HG03575 (cell line): ENCODE results near the gene EPHB3.

Experiments
- ATAC-seq: cut with Tn5 transposase; IDR thresholded peaks from one replicate; pipeline ENCODE4 v1.9.1; 2021; ENCODE audit not compliant: unreplicated experiment, insufficient number of reproducible peaks, low FRiP score; ENCODE audit errors: extremely low read depth

EPHB3 gene

GRCh38 chr3:184574515-184575417 lies 13.2 kb downstream of the EPHB3 start:
- no peak for ATAC-seq

DNA sequence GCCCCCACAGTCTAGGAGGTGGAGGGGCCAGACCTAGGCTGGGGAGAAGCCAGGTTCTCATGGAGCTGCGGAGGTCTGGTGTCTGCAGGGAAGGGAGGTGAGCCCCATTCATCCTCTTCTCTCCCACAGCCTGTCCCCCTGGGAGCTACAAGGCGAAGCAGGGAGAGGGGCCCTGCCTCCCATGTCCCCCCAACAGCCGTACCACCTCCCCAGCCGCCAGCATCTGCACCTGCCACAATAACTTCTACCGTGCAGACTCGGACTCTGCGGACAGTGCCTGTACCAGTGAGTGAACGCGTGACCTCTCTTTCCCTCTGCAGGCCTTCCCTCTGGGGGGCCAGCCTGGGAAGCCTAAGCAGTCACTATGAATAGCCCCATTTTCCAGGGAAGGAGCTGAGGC lies 14.1 kb downstream of the EPHB3 start:
- no peak for ATAC-seq

- ATAC-seq = no peak
Observed at GRCh38 chr3:184576457-184577240, 15.1 kb downstream of the EPHB3 start.

DNA sequence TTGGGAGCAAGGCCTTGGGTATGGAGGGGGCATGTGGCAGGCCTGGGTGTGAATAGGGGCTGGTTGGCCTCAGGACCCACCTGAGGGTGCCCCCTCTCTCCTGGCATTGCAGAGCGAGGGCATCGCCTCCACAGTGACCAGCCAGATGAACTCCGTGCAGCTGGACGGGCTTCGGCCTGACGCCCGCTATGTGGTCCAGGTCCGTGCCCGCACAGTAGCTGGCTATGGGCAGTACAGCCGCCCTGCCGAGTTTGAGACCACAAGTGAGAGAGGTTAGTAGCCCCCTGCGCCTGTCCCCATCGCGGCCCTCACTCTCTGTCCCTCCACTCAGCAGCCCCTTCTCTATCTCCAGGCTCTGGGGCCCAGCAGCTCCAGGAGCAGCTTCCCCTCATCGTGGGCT lies 16.0 kb downstream of the EPHB3 start:
- no peak for ATAC-seq

DNA sequence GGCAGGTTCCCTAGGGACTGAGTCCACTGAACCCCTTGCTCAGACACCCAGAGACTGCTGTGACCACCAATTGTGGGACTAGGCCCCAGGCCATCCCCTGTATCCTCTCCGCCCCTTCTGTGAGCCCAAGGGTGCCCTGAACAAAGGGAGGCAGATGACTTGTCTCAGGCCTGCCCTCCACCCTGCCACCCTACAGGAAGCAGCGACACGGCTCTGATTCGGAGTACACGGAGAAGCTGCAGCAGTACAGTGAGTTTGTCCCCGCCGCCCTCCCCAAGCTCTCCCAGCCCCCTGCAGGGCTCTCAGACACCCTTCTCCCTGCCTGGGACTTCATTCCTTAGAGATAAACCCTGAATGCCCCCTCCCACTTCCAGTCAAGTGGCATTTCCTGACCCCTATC lies 16.6 kb downstream of the EPHB3 start:
- ATAC-seq = no peak

- ATAC-seq = no peak
Observed at GRCh38 chr3:184578822-184579221, 17.2 kb downstream of the EPHB3 start.

GRCh38 chr3:184579513-184579912 lies 17.9 kb downstream of the EPHB3 start:
- no peak for ATAC-seq

- no peak for ATAC-seq
Observed at GRCh38 chr3:184580376-184580775, 18.8 kb downstream of the EPHB3 start.

GRCh38 chr3:184581331-184581855 lies 19.8 kb downstream of the EPHB3 start:
- ATAC-seq = no peak

GRCh38 chr3:184582646-184583577 lies 21.3 kb downstream of the EPHB3 start:
- ATAC-seq = no peak

DNA sequence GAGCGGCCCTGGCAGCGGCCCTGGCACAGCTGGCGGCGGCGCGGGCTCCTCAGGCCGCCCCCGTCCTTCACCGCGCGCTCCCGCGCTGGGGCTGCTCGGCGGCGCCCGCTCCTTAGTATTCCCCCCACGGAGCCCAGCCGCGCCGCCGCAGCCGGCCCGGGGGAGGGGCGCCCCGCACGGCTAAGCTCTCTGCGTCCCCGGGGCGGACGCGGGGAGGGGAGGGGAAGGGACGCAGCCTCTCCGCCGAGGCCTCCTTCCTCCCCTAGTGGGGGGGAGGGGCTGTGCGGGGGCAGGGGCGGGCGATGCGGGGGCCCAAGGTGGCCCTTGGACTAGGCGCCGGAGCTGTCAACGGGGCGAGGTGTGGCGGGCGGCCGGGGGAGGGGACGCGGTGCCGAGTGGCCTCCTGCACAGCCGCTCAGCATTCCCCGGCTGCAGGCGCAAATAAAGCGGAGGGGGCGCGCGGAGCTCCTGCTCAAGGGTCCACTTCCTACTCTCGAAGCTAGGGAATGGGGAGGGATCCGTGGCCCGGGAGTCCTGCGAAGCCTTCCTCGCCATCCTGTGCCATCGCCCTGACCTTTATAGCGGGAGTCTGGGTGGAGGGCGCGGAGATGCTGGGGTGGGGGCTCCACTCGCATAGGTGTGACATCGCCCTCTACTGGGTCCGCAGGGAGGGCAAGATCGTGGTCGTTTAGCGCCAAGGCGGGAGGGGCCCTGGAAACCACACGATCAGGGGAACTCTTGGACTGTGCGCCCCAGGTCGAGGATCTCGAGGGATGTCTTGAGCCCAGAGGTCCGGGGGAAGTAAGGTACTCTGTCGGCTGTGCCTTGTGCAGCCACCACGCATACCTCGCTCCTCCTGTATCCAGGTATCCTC lies 22.2 kb downstream of the EPHB3 start:
- no peak for ATAC-seq

DNA sequence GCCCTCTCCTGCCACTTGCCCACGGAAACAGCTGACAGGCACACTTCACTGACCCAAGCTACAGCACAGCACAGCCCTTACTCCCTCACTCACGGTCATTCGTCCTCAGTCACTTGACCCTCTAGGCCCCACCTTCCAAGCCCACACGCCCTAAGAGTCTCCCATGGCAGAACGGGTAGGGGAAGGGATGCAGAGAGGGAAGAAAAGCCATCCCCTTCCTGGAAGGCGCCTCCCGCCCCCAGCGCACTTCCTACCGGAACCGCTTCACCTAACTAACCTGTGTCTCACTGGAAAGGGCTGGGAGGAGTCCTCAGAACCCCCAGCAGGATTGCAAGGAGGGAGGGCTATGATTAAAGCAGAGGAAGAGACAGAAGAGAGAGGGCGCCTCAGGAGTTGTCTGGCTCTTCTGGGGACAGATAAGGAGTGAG lies 22.9 kb downstream of the EPHB3 start:
- no peak for ATAC-seq

DNA sequence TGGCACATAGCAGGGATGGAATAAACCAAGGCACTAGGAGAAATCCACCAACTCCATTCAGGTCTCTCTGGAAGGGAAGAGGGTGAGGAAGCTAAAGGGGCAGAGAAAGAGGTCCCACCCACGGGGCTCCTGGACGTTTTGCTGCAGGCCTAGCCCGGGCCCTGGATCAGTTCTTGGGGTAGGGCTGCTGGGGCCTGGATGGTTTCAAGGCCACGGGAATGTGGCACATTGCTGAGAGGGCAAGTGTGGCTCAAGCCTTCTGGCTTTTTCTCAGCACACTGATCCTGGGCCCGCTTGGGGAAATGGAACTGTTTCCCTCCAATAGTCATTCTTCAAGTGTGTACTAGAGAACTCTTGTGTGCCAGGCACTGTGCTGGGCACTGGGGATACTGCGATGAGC lies 24.0 kb downstream of the EPHB3 start:
- ATAC-seq = no peak

DNA sequence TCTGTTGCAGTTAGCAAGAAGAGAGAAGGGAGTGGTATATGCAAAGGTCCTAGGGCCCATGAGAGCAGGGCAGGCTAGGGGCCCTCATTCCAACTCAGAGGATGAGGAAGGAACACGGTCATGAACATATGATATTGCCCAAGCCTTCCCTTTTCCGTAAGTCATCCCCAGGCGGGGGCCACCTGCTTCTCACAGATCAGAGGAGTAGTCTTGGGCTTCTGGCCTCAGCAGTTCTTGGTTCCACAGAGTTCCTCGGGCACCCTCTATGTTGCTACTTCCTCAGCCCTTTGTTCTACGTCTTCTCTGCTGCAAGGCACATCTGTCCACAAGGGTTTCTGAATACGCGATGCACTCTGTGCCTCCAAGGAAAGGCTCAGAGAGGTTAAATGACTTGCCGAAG lies 25.3 kb downstream of the EPHB3 start:
- no peak for ATAC-seq

DNA sequence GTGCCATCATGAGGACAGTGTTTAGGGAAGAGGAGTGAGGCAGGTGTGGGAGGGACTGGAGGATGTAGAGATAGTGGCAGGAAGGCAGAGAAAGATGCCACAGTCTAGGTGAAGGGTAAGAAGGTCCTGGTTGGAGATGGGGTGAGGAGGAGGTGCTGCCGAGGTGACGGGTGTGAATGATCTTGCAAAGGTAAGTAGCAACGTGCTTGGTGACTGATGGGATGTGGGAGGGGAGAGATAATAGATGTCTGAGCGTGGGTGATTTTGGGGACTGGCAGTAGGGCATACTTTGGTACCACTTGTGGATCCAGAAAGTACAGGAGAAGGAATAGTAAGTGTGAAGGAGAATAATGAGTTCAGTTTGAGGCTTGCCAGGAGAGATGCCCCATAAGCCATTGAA lies 27.2 kb downstream of the EPHB3 start:
- no peak for ATAC-seq

DNA sequence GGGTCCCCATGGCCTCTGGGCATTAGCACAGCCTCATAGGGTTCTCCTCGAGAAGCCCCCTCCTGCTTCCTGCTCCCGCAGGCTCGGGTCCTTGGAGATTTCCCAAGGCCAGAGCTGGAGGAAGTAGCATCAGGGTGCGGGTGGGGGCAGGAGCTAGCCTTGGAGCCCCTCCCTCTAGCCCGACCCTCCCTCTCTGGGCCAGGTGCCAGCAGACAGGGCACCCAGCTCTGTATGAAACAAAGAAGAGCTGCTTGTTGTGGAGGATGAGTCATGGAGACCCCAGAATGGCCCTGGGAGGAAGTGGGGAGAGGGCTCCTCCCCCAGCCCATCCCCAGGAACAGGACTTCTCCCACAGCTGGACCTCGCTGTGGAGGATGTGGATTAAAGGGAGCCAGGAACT lies 29.2 kb downstream of the EPHB3 start:
- no peak for ATAC-seq

DNA sequence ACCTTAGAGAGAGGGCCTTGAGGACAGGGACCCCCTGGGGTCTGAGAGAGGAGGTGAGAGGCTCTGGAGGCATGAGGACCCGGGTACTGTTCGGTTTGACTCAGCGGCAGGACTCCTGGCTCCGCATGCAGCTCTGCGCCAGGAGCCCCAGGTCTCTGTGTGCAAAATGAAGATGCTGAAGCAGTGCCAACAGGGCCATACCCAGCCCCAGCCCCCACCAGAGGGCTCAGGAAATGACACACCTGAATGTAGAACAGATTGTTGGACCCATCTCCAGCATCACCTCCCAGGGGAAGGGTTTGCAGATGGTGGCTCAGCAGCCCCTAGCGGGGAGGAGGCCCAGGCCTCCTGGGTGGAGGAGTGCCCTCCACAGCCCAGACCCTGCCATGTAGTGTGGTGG lies 30.2 kb downstream of the EPHB3 start:
- no peak for ATAC-seq
